GM18873 (cell line): ENCODE measurements around the gene MDFIC.
A peak's percentile ranks its signal among the peaks of the same experiment; 100 is the strongest.

Experiments
- ATAC-seq: cut with Tn5 transposase; IDR thresholded peaks from one replicate; pipeline ENCODE4 v1.9.1; 2021; ENCODE audit warnings: mild to moderate bottlenecking, moderate library complexity, moderate number of reproducible peaks; ENCODE audit not compliant: unreplicated experiment, low FRiP score

The MDFIC gene

GRCh38 chr7:114924038-114924712 is 2.3 kb downstream of the MDFIC start:
- no peak for ATAC-seq

DNA sequence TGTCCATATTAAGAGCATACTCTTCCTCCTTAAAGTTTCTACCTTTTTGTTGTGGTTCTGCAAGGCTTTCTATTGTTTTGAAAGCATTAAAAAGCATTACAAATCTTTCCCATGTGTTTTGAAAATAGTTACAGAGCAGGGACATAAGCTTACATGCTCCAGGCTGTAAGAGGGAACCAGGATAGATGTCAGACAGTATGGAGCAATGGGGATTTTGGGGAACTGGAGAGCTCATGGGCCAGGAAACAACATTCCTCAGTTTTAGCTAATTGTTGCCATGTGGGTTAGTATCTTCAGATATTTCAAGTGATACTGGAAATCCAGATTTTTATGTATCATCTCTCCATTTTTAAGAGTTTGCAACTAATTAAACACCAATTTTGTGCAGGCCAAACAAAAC is 3.5 kb downstream of the MDFIC start:
- no peak for ATAC-seq

GRCh38 chr7:114928060-114928459 is 6.2 kb downstream of the MDFIC start:
- no peak for ATAC-seq

DNA sequence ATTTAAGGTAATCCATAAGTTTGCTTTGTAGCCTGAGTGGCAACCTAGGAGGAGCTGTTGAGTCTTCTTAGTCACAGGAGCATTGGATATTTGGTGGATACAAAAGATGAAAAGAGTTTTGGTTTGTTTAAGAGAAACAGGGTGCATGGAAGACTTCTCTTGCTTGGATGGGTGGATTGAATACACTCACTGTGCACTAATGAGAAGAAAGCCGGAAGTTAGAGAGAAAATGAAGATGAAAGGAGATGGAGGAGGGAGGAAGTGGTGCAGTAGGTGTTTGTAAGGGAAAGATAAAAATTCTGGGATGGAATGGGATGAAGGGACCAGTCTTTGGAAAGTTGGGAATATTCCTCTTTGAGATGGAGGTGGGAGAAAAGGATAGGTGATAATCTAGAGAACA is 7.7 kb downstream of the MDFIC start:
- ATAC-seq: no peak

GRCh38 chr7:114930107-114930661 is 8.3 kb downstream of the MDFIC start:
- no peak for ATAC-seq

DNA sequence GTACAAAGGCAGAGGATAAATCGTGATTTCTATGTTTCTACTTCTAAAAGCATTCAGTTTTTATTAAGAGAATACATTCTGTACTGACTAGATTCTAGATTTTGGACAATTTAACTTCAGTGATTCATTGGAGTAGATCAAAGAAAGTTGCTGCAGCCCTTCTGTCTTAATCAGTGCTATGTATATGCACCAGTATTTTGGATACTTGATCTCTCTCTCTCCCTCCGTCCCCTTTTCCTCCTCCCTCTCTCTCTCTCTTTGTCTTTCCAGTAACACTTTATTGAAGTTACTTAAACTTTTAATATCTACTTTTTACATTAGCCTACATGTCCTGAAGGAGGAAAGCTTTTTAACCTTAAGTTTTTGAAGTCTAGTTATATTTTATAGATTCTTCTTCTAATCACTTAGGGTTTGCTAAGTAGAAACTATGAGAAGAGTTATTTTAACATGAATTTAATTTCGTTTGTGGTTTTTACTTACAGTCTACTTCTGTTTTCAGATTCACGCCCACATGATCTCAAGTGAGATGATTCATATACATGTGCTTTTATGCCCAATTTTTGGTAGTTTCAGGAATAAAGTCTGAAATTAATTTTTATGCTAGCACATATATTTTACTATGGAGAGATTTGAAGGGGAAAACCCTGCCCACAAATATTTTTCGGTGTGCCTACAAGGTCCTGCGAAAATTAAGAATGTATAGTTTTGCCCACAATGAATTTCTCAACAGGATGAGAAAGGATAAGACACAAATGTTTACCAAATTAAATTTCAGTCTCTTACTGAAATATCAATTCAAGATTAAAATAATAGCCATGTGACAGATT is 9.1 kb downstream of the MDFIC start:
- peak; percentile 31 for ATAC-seq

GRCh38 chr7:114931656-114932011 is 9.7 kb downstream of the MDFIC start:
- peak; percentile 81 for ATAC-seq

DNA sequence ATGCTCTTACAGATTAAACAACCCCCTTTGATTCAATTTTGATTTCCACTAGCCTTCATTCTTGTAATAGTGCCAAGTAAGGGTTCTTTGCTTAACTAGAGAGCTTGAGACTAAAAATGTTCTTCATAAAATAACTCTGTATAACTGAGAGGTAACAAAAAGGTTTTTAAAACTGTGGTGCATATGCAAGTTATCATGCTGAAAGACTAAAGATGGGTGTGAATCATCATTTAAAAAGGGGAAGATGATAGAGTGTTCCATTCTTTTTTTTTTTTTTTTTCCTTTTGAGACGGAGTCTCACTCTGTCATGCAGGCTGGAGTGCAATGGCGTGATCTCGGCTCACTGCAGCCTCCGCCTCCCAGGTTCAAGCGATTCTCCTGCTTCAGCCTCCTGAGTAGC is 11.1 kb downstream of the MDFIC start:
- ATAC-seq: no peak

GRCh38 chr7:114933658-114934057 is 11.8 kb downstream of the MDFIC start:
- no peak for ATAC-seq

GRCh38 chr7:114934086-114934485 is 12.2 kb downstream of the MDFIC start:
- ATAC-seq: no peak

DNA sequence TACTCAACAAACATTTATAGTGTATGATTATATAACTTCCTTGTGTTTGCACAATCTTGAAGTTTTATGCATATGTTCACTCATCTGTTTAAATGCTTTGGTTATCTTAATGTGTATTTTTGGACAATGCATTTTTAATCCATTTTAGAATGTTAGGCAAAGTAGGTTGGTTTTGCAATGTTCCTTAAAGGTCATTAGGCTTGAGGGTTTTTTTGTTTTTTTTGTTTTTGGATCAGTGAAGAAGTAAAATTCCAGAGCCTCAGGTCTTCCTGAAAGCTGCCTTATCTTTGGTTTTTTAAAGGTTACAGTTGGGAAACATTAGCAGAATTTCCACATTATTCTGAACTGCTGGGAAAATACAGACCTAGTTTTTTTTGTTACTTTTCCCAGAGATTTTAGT is 12.8 kb downstream of the MDFIC start:
- no peak for ATAC-seq

- no peak for ATAC-seq
Measured at GRCh38 chr7:114936471-114936870, 14.6 kb downstream of the MDFIC start.

DNA sequence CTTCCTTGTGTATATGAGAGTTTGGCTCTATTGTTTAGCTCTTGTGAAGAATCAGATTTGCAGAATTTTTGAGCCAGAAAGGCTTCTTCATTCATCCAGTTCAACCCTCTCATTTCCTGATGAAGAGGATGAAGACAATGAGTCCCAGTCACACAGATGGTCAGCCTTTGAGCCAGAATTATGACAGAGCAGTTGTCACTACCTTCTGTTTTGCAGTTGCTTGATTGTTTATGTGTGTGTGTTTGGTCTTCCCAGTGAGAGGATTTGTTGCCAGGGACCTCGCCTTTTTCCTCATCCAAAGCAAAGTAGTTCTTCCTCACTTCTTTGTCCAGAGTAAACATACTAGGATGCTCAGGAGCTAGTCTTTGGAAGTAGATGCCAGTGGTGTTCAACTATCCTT is 15.6 kb downstream of the MDFIC start:
- no peak for ATAC-seq

- ATAC-seq: no peak
Measured at GRCh38 chr7:114938785-114939184, 16.9 kb downstream of the MDFIC start.

DNA sequence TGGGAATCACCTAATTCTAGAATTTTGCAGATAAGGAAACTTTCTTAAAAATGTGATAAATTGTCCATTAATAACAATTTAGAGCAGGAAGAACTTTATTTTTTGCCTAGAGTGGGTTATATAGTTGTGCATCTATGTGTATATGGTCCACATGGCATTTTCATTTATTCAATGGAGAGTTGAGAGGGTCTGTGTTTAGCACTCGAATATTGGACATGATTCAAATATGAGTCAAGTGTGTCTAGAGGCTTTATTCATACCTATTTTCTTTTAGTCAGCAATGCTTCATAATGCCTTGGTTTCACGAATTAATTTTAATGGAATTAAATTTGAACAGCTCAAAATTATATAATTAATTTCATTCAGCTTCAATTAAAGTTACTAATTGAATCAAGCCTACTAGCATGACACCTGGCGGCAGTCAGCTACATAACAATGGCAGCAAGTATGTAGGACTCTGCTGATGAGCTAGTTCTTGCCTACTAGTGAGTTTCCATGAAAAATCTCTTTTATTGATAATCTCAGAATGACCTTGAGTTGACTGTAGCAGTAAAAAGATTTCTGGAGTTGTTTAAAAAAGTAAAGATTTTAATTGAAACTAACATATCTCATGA is 17.7 kb downstream of the MDFIC start:
- peak; percentile 39 for ATAC-seq

- ATAC-seq: no peak
Measured at GRCh38 chr7:114940220-114940619, 18.3 kb downstream of the MDFIC start.

DNA sequence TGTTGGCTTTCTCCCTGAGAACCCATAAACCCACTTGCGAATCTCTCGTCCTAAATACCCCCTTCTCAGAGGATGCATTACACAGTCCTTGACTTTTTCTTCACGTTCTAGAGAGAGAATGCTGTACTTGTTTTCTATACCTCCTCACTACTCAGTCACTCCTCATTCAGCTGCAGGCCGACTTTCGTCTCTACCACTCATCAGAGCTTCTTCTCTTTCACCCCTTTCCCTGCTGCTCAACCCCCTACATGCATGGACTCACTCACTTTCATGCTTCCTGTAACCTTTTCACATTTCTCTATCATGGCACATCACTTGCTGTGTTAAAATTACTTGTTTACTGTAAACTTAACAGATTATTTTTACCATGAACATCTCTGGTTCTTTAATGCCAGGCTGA is 19.8 kb downstream of the MDFIC start:
- no peak for ATAC-seq

DNA sequence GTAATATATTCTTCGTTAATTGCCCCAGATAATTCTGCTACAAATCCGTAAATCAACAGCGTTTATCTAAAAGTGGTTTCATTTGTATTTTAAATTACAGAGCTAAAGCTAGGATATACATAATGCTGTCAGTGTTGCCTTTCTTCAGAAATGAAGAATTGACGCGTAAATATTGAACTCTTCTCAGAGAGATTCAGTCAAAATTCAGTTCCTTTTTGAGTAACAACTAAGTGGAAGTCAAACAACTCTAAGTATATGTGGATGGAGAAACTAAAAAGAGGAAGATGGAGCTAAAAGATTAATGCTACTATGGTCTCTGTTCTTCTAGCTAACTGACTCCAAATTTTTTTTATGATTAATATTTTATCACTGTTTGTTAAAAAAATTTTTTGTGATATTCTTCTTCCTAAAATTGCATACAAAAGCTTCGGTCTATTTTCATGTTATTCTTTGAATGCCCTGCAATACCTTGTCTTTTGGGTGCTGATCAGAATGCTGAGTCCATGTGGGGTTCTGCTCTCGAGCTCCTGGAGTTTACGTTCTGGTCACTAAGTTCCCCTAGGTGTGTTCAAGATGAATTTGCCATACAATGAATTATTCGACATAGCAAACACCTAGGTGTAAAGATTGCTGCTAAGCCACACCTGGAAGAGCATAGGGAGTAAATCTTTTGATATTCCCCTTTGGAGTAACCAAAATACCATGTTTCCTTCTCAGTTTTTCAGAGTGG is 20.7 kb downstream of the MDFIC start:
- peak; percentile 33 for ATAC-seq

DNA sequence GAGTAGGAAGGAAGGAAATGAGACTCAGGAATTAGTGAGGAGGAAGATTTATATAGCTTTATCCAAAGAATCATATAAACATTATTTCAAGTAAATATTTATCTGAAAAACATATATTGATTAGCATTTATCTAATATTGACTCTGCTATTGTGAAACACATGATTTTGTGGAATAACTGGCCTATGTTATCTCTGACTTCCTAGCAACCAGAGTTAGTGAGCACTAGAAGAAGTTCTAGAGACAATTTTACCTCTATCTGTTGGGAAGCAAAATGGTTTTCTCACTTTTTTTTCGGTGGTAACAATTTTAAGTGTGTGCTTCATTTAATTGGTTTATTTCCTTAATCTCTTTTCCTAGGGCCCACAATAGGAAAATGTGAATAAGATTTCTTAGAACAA is 21.6 kb downstream of the MDFIC start:
- no peak for ATAC-seq

- ATAC-seq: no peak
Measured at GRCh38 chr7:114943953-114944744, 22.3 kb downstream of the MDFIC start.
